Stimulated activated CD4-positive, alpha-beta T cell treated with anti-CD3 and anti-CD28 coated beads, Interleukin-4, amount 100 ng/mL, for 24 hours (primary cell): Measurements from ENCODE around the gene CORO1C.
"Not testable (repeated sequence)": the region's sequence is repeated elsewhere in the genome, so short reads cannot be mapped to it uniquely, and the experiment has no call there.

Source experiments
- DNase-seq: peaks from one replicate; pipeline ENCODE4 v3.0.0-alpha.2; 2020

CORO1C gene

GRCh38 chr12:108633081-108633533 lies 98.2 kb downstream of the CORO1C start:
- DNase-seq: no peak

- not testable (repeated sequence) for DNase-seq
These were observed 100.1 kb downstream of the CORO1C start for GRCh38 chr12:108631261-108631660.

DNA sequence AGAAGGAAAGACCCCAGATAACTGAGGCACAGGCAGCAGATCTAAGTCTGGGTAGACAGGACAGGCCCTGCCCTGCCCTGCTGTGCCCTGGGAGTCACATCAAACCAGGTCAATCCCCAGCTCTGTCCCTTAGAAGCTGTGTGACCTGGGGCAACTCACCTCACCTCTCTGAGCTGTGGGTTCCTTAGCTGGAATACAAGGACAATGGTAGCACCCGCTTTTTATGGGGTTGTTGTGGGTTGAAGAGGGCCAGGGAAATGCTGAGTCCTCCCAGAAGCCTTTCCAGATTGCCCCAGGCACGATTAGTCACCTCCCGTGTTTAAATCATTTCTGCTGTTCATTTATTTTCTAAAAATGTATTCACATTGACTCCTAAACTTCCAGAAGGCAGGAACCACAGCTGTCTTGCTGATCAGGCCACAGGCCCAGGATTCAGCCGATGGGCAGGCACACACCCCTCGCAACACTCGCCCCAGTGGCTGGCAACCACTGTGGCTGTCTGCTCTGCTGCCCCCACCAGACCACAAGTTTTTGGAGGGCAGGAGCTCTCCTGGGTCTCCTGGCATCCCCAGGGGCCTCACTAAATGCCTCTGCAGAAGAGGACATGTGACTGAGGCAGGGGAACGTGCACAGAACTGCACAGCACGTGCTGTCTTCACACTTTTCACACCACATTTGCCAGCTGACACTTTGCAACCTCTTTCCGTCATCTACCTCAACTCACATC lies 100.7 kb downstream of the CORO1C start:
- no peak for DNase-seq

GRCh38 chr12:108629824-108630476 lies 101.4 kb downstream of the CORO1C start:
- DNase-seq: peak; percentile 71

- DNase-seq: no peak
These were observed 102.2 kb downstream of the CORO1C start for GRCh38 chr12:108629151-108629550.

- DNase-seq: no peak
These were observed 104.0 kb downstream of the CORO1C start for GRCh38 chr12:108627134-108627920.

GRCh38 chr12:108625228-108625627 lies 106.1 kb downstream of the CORO1C start:
- DNase-seq: no peak

GRCh38 chr12:108623577-108623976 lies 107.7 kb downstream of the CORO1C start:
- DNase-seq: no peak

- DNase-seq: no peak
These were observed 108.3 kb downstream of the CORO1C start for GRCh38 chr12:108622921-108623514.

DNA sequence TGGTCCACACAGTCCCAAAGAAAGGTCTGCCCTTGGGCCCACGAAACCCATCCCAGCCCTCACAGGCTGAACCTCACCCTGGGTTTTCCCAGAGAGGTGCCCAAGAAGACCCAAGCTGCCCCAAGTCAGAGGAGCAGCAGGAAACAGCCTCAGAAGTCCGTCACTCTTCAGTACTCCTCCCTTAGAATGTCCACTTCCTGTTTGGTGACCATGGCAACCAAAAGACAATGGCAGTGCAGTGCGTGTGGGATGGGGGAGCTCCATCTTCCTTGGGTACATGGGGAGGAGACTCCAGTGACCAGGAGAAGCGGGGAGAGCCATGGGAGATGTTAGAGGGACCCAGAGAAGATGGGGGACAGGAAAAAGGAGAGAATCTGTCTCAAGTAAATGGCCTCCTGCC lies 108.9 kb downstream of the CORO1C start:
- peak; percentile 19 for DNase-seq

GRCh38 chr12:108621161-108621560 lies 110.2 kb downstream of the CORO1C start:
- no peak for DNase-seq

DNA sequence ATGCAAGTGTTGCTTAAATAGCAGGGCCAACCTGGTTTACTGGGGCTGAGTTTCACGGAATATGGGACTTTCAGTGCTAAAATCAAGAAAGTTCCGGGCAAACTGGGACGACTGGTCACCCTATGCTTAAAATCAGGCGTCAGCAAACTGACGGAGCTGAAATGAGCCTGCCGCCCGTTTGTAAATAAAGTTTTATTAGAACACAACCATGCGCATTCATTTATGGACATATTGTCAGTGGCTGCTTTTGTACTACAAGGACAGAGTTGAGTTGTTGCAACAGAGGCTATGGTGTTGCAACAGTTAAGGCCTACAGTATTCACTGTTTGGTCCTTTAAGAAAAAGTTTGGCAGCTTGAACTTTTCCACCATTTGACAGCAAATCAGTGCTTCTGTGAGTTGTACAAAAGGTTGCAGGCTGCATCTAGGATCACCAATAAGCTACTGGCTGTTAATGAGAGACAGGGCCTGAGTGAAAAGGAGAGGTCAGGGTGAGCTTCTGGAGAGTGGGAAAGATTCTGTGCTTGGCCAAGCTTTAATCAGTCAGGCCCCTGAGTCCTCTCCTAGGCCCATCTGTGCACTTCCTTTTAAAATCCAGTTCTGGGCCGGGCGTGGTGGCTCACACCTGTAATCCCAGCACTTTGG lies 111.0 kb downstream of the CORO1C start:
- no peak for DNase-seq

DNA sequence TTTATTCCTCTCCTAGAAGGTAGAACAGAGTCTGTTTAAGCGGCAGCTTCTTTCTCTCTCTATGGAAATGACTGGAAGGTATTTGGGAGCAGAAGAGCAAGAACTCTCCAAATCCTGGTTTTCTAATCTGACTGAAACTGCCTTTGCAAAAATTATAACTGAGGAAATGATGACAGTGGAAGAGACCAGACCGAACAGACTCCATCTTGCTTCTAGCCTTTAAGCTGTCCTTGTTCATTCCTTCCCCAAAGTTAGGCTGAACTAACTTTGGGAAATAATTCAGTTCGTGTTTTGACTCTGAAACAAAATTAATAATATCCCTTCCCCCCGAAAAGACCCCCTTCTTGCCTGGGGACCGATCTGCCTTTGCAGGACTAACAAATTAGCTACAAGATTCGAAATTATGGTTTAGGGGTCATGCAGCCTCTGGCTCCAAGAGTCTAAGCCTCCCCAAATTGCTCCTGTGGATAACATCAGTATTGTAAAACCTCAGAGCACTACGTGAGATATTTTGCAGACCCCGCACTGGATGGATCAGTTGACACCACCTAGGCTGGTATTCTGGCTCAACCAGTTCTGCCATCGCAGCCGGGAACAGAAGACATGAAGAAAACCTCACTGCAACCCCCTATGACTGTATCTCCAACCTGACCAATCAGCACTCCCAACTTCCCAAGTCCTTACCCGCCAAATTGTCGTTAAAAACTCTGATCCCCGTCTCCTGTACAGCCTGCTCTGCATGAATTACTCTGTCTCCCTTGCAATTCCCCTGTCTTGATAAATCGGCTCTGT lies 111.8 kb downstream of the CORO1C start:
- no peak for DNase-seq

- DNase-seq: not testable (repeated sequence)
These were observed 112.4 kb downstream of the CORO1C start for GRCh38 chr12:108618953-108619274.

DNA sequence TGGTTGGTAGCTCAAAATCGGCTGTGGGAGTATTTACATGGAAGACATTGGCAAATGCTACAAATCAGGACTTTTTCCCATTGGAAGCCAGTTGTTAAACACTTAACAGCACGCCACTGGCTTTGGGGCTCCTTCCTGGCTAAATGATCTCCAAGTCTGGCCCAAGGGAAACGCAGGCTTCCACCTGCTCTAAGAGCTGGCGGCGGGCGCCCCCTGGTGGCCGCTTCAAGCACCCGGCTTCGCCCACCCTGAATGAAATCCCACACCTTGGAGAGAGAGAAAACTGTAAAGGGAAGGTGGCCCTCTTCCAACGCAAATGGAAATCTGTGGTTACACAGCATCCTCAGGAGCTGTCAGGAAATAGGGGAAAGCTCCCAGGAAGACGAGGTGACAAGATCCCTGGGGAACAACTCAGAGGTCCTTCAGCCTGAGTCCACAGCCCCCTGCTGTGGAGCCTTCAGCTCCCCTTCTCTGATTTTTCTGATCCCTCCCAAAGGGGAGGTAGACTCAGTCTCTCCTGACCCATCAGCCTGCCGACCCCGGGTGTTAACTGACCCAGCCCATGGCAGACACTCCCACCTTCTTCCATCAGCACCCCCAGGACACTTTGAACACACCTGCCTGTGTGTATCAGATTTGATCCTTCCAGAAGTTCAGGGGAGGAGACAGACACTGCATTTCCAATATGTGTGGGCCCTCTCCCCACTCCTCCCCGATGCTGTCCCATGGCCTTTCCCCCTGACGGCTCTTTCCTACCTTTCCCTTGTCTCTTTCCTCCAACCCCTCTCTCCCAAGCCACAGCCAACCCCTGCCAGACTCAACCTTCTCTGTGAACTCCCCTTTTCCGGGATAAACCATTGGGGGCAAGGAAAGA lies 113.0 kb downstream of the CORO1C start:
- DNase-seq: peak; percentile 78

DNA sequence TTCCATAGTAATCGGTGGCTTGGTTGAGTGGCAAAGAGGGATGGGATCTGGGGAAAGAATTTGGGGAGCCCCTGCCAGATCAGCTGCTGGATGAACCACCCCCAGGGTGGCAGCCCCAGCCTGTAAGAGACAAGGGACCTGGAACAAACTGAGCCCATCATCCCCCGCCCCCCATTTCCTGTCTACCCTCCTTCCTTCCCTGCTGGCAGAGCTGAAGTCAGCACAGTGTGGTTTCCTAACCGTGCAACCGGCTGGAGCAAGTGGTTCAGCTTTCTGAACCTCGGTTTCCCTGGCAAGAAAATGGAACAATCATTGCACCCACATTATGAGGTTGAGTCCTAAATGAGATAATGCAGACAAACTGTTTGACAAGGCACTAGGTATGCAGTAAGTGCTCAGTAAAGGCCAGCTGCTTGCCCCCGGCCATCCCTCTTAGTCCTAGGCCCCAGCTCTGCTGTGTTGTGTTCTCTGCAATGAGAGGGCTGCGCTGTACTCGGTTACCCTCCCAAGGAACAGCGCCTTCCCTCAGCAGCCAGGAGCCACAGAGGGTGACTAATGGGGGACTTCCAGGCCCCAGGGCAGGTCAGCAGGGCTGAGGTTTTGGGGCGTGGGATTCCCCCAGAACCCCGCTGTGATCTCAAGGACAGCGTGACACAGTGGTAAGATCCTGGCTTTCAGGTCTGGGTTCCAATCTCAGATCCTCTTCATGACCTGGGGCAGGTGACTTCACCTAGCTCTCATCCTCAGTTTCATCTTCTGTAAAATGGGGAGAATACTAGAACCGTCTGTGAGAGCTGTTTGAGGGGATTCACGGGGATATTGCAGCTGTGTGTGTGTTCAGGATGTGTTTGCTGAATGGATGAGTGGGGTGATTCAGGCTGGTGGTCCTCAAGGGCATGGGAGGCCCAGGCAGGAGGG lies 114.1 kb downstream of the CORO1C start:
- DNase-seq: peak; percentile 86

DNA sequence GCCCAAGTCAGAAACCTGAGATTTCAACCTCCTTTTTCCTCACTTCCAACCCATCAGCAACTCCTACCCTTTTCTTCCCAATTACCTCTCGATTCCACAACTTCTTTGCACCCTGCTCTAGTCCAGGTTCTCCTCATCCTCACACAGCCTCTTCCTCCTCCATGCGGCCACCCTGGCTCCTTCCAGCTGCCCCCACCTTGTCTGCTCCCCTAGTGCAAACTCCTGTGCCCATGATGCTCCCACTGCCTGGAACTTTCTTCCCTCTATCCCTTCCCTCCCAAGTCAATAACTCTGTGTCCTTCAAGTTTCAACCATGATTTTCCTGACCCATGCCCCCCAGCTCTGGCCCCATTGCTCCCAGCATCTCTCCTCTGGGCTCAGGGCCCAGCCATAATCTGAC lies 115.0 kb downstream of the CORO1C start:
- no peak for DNase-seq

DNA sequence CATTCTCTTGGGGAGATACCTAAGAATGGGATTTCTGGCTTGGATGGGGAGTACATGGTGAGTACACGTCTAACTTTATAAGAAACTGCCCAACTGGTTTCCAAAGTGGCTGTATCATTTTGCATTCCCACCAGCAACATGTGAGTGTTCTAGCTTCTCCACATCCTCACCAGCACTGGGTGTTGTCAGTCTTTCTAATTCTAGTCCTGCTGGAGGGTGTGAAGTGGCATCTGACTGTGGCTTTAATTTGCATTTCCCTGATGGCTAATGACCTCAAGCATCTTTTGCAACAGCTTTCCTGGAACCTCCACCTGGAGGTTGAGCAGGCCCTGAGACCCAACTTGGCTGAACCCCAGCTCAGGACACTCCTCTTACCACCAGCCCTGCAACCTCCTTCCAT lies 115.4 kb downstream of the CORO1C start:
- DNase-seq: no peak

- DNase-seq: no peak
These were observed 116.7 kb downstream of the CORO1C start for GRCh38 chr12:108614639-108615038.

DNA sequence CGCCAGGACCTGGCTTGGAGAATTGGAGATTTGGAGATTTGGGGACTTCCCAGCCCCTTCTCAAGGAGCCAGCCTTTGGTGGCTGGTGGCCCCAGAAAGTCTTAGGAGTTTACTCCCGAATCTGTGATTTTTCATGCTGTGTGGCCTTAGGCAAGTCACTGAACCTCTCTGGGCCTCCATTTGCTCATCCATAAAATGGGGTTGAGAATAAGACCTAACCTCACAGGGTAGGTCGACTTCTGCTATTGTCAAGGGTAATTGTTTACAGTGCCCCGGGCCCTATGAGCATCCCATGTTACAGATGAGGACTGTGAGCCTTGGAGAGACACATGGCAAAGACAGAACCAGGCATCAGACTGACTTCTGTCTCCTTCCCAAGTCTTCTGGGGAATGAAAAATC lies 117.3 kb downstream of the CORO1C start:
- DNase-seq: no peak
